VCaP (cell line): ENCODE measurements around the gene GAB1.

Experiments used
- H3K27ac ChIP-seq: fragments of 450-650 bp; 2 replicates; pipeline ENCODE4 v1.5.1; 2017
- CTCF ChIP-seq: fragments of 450-650 bp; conservative IDR thresholded peaks from 2 replicates; pipeline ENCODE4 v1.5.1; 2017; ENCODE audit warnings: mild to moderate bottlenecking, moderate library complexity

The GAB1 gene

GRCh38 chr4:143352720-143353119 is 16.0 kb downstream of the GAB1 start:
- H3K27ac ChIP-seq, result peak overlapping the region; percentile 61
- TF ChIP-seq CTCF, result no peak

- H3K27ac ChIP-seq, result no peak overlapping the region
- TF ChIP-seq CTCF, result no peak
These were observed 17.1 kb downstream of the GAB1 start for GRCh38 chr4:143353797-143354196.

GRCh38 chr4:143354990-143355389 is 18.3 kb downstream of the GAB1 start:
- no peak for TF ChIP-seq CTCF
- H3K27ac ChIP-seq, result no peak overlapping the region

- H3K27ac ChIP-seq, result no peak overlapping the region; the same call in 1 of the 2 replicates
- no peak for TF ChIP-seq CTCF
These were observed 19.0 kb downstream of the GAB1 start for GRCh38 chr4:143355540-143356217.

- H3K27ac ChIP-seq, result peak overlapping the region; percentile 94; the same call in 1 of the 2 replicates
These were observed 19.8 kb downstream of the GAB1 start for GRCh38 chr4:143356493-143356892.

GRCh38 chr4:143357161-143357845 is 20.6 kb downstream of the GAB1 start:
- TF ChIP-seq CTCF, result no peak
- peak overlapping the region; percentile 94 for H3K27ac ChIP-seq

More at GRCh38 chr4:143356493-143356892, 19.8 kb downstream of the GAB1 start:
- TF ChIP-seq CTCF, result no peak

GRCh38 chr4:143358419-143358818 is 21.7 kb downstream of the GAB1 start:
- H3K27ac ChIP-seq, result peak overlapping the region; percentile 94
- no peak for TF ChIP-seq CTCF
